GM23338 (cell line): ENCODE data around the gene IL12A. TPM values are rescaled to one million over a fixed set of nuclear protein-coding genes. Genes with fewer than 3 reads are reported as not detected.

Experiments used
- ATAC-seq: fragments of 200-7000 bp; cut with Tn5 transposase; 3 replicates; pipeline ENCODE4 v1.9.1; 2020
- DNase-seq: peaks from one replicate; pipeline ENCODE4 v3.0.0-alpha.2; 2015; ENCODE audit warnings: low spot score
- H2AFZ ChIP-seq: fragments of 200-600 bp; sonication (generic); 2 replicates; pipeline ENCODE4 v1.8.0; 2016; ENCODE audit warnings: antibody characterized with exemption, mild to moderate bottlenecking, moderate library complexity
- H3F3A ChIP-seq: fragments of 200-600 bp; sonication (generic); replicated peaks from 2 replicates; pipeline ENCODE4 v1.8.0; 2017; ENCODE audit warnings: antibody characterized with exemption, mixed run types, low read depth
- H3K27ac ChIP-seq: fragments of 200-600 bp; sonication (generic); 2 replicates; pipeline ENCODE4 v1.6.1; 2016; ENCODE audit warnings: low read depth
- H3K27me3 ChIP-seq: fragments of 200-600 bp; sonication (generic); 2 replicates; pipeline ENCODE4 v1.8.0; 2016; ENCODE audit warnings: mild to moderate bottlenecking, mixed run types, moderate library complexity; ENCODE audit not compliant: insufficient read depth
- H3K36me3 ChIP-seq: fragments of 200-600 bp; sonication (generic); 2 replicates; pipeline ENCODE4 v1.8.0; 2016; ENCODE audit warnings: mild to moderate bottlenecking; ENCODE audit not compliant: insufficient read depth
- H3K4me1 ChIP-seq: fragments of 200-600 bp; sonication (generic); 2 replicates; pipeline ENCODE4 v1.8.0; 2016; ENCODE audit warnings: mild to moderate bottlenecking, moderate library complexity; ENCODE audit not compliant: insufficient read depth
- H3K4me2 ChIP-seq: fragments of 200-600 bp; sonication (generic); 2 replicates; pipeline ENCODE4 v1.7.1; 2017; ENCODE audit warnings: mixed run types
- H3K4me3 ChIP-seq: fragments of 200-600 bp; sonication (generic); 2 replicates; pipeline ENCODE4 v1.6.1; 2016; ENCODE audit warnings: mixed run types
- H3K79me2 ChIP-seq: fragments of 200-600 bp; sonication (generic); replicated peaks from 2 replicates; pipeline ENCODE4 v1.8.0; 2017; ENCODE audit warnings: mild to moderate bottlenecking; ENCODE audit not compliant: insufficient read depth
- H3K9me2 ChIP-seq: fragments of 200-600 bp; sonication (generic); 2 replicates; pipeline ENCODE4 v1.8.0; 2017; ENCODE audit not compliant: insufficient read depth
- H4K20me1 ChIP-seq: fragments of 200-600 bp; sonication (generic); replicated peaks from 2 replicates; pipeline ENCODE4 v1.8.0; 2017; ENCODE audit warnings: mild to moderate bottlenecking; ENCODE audit not compliant: insufficient read depth
- H3K27ac Mint-ChIP-seq: 2 replicates; pipeline ENCODE4 v1.8.0; 2020; ENCODE audit warnings: inconsistent platforms, mild to moderate bottlenecking, moderate library complexity, mixed read lengths
- H3K27me3 Mint-ChIP-seq: 3 replicates; pipeline ENCODE4 v1.8.0; 2022; ENCODE audit warnings: low read depth, mild to moderate bottlenecking, moderate library complexity, mixed read lengths, inconsistent platforms; ENCODE audit not compliant: insufficient read depth, poor library complexity
- H3K36me3 Mint-ChIP-seq: 3 replicates; pipeline ENCODE4 v1.8.0; 2021; ENCODE audit warnings: low read depth, mild to moderate bottlenecking, inconsistent platforms, moderate library complexity, mixed read lengths
- H3K4me1 Mint-ChIP-seq: 3 replicates; pipeline ENCODE4 v1.8.0; 2020; ENCODE audit warnings: mild to moderate bottlenecking, inconsistent platforms, mixed read lengths
- H3K4me3 Mint-ChIP-seq: 3 replicates; pipeline ENCODE4 v1.8.0; 2021; ENCODE audit warnings: moderate library complexity, mild to moderate bottlenecking, inconsistent platforms, mixed read lengths
- H3K9me3 Mint-ChIP-seq: 3 replicates; pipeline ENCODE4 v1.8.0; 2020; ENCODE audit warnings: moderate library complexity, mild to moderate bottlenecking, inconsistent platforms, mixed read lengths
- CTCF ChIP-seq, 2 experiments: fragments of 200-600 bp in 1 of 2; sonication (generic) in 1 of 2; conservative IDR thresholded peaks; 2 replicates each; pipeline versions ENCODE4 v1.5.1 to v1.6.1; 2016 to 2017; ENCODE audit warnings: antibody characterized with exemption in 2 of 2, low read depth in 2 of 2, mild to moderate bottlenecking in 2 of 2, moderate library complexity in 1 of 2
- ETS1 ChIP-seq: IDR thresholded peaks from 2 replicates; pipeline ENCODE4 v1.6.1; 2016; ENCODE audit warnings: antibody characterized with exemption
- EZH2 ChIP-seq: fragments of 200-600 bp; sonication (generic); IDR thresholded peaks from one replicate; pipeline ENCODE4 v1.8.0; 2017; ENCODE audit warnings: antibody characterized with exemption, mild to moderate bottlenecking, low read depth; ENCODE audit not compliant: unreplicated experiment
- EZH2phosphoT487 ChIP-seq: fragments of 200-600 bp; sonication (generic); IDR thresholded peaks from one replicate; pipeline ENCODE4 v1.8.1; 2018; ENCODE audit warnings: antibody characterized with exemption; ENCODE audit not compliant: unreplicated experiment
- JUNB ChIP-seq: IDR thresholded peaks from one replicate; pipeline ENCODE4 v1.6.1; 2016; ENCODE audit warnings: antibody characterized with exemption; ENCODE audit not compliant: unreplicated experiment
- NANOG ChIP-seq: IDR thresholded peaks from 2 replicates; pipeline ENCODE4 v1.6.1; 2016; ENCODE audit warnings: antibody characterized with exemption, borderline replicate concordance
- POLR2AphosphoS5 ChIP-seq: IDR thresholded peaks from 2 replicates; pipeline ENCODE4 v1.6.1; 2016; ENCODE audit warnings: antibody characterized with exemption, low read depth
- REST ChIP-seq: IDR thresholded peaks from one replicate; pipeline ENCODE4 v1.6.1; 2018; ENCODE audit warnings: antibody characterized with exemption; ENCODE audit not compliant: unreplicated experiment
- STAT1 ChIP-seq: IDR thresholded peaks from one replicate; pipeline ENCODE4 v1.6.1; 2016; ENCODE audit warnings: antibody characterized with exemption; ENCODE audit not compliant: unreplicated experiment
- ZNF114 ChIP-seq: fragments of 250-450 bp; sonication (Bioruptor Pico); IDR thresholded peaks from 2 replicates; pipeline ENCODE4 v1.5.0; 2020; ENCODE audit warnings: mild to moderate bottlenecking, moderate library complexity
- ZNF331 ChIP-seq: fragments of 250-450 bp; sonication (Bioruptor Pico); IDR thresholded peaks from 2 replicates; pipeline ENCODE4 v1.5.0; 2020; ENCODE audit warnings: low read depth, mild to moderate bottlenecking, moderate library complexity
- polyA plus RNA-seq: library from polyadenylated mRNA; unstranded; fragments of >200 nt; fragmentation: Nextera tagmentation; extraction: Ambion mirVana; gene quantifications from 2 replicates; pipeline ENCODE4 v1.2.1, GENCODE V29; 2016
- total RNA-seq: library from RNA; depleted of rRNA; stranded (reverse); fragments of >200 nt; shearing (Covaris generic); gene quantifications from 2 replicates; pipeline ENCODE4 v1.2.3, GENCODE V29; 2014

IL12A gene
- total and polyA plus RNA-seq, 2 experiments from 2014 or later: 0.69 to 1.3 TPM

GRCh38 chr3:159953325-159954085 is 35.1 kb upstream of the IL12A start:
- Mint-ChIP-seq H3K4me1 (no peaks in the 10 kb centered on the region), H3K4me3 (no peak overlapping the region), H3K27me3 (peaks cover 8% of the 10 kb centered on the region), H3K27ac (no peak overlapping the region), H3K36me3 (no peaks in the 10 kb centered on the region), H3K9me3 (no peaks in the 10 kb centered on the region; the same call in 2 of the 3 replicates)
- DNase-seq (no peak), ATAC-seq (no peak)
- Histone ChIP-seq H3K79me2 (no peaks in the 10 kb centered on the region), H3K27ac (no peak overlapping the region), H3K9me2 (no peaks in the 10 kb centered on the region), H3K27me3 (no peaks in the 10 kb centered on the region), H3K4me1 (no peaks in the 10 kb centered on the region), H3K4me3 (no peak overlapping the region), H3K36me3 (no peaks in the 10 kb centered on the region), H4K20me1 (no peaks in the 10 kb centered on the region), H3K4me2 (no peak overlapping the region), H3F3A (no peaks in the 10 kb centered on the region), H2AFZ (0 out of 2 replicates have a peak overlapping the region, but pooled peaks have one; percentile 47)
- no peak for TF ChIP-seq REST
- TF ChIP-seq JUNB: no peak
- no peak for TF ChIP-seq ZNF331 (CRISPR knock-in tag)
- no peak for TF ChIP-seq CTCF (conservative IDR thresholded peaks at IDR 0.05; ENCODE audit: low read depth in 2 of 2)
- TF ChIP-seq EZH2: no peak
- no peak for TF ChIP-seq STAT1
- TF ChIP-seq ZNF114 (CRISPR knock-in tag): no peak
- TF ChIP-seq EZH2phosphoT487: no peak
- no peak for TF ChIP-seq POLR2AphosphoS5
- TF ChIP-seq NANOG: no peak
- TF ChIP-seq ETS1: no peak
